ENCODE data around the gene ZNF276.

Gene ZNF276

GRCh38 chr16:89712274-89712781 lies 9.0 kb upstream of the ZNF276 start:
- DNase-seq = no peak

- DNase-seq = no peak
These were observed 4.8 kb upstream of the ZNF276 start for GRCh38 chr16:89716493-89716892.

GRCh38 chr16:89716916-89717687 lies 4.2 kb upstream of the ZNF276 start:
- no peak for DNase-seq

- DNase-seq = no peak
These were observed 3.4 kb upstream of the ZNF276 start for GRCh38 chr16:89717688-89718505.

- DNase-seq = no peak
These were observed 855 bp upstream of the ZNF276 start for GRCh38 chr16:89720551-89720812.

- peak; percentile 94 for DNase-seq
These were observed 432 bp downstream of the ZNF276 start for GRCh38 chr16:89721546-89722391.

GRCh38 chr16:89722392-89723278 lies 1.3 kb downstream of the ZNF276 start:
- DNase-seq = peak; percentile 91

- peak; percentile 93 for DNase-seq
These were observed 2.2 kb downstream of the ZNF276 start for GRCh38 chr16:89723279-89724250.

GRCh38 chr16:89727406-89728120 lies 6.2 kb downstream of the ZNF276 start:
- no peak for DNase-seq

- no peak for DNase-seq
These were observed 8.0 kb downstream of the ZNF276 start for GRCh38 chr16:89729293-89729692.

- DNase-seq = no peak
These were observed 8.7 kb downstream of the ZNF276 start for GRCh38 chr16:89729863-89730593.

GRCh38 chr16:89730610-89731234 lies 9.4 kb downstream of the ZNF276 start:
- no peak for DNase-seq

GRCh38 chr16:89732142-89732917 lies 11.0 kb downstream of the ZNF276 start:
- no peak for DNase-seq

GRCh38 chr16:89732918-89733242 lies 11.5 kb downstream of the ZNF276 start:
- DNase-seq = no peak

- no peak for DNase-seq
These were observed 12.0 kb downstream of the ZNF276 start for GRCh38 chr16:89733322-89733721.

GRCh38 chr16:89733792-89734191 lies 12.5 kb downstream of the ZNF276 start:
- no peak for DNase-seq

- no peak for DNase-seq
These were observed 15.2 kb downstream of the ZNF276 start for GRCh38 chr16:89736554-89736953.

GRCh38 chr16:89737341-89738071 lies 16.2 kb downstream of the ZNF276 start:
- DNase-seq = peak; percentile 56
